Cerebellar cortex (tissue), 1 donor: ENCODE measurements around the gene MAP7.
A peak's percentile ranks its signal among the peaks of the same experiment; 100 is the strongest.
"Not testable (repeated sequence)": the region's sequence is repeated elsewhere in the genome, so short reads cannot be mapped to it uniquely, and the experiment has no call there.

ENCODE experiments used
- DNase-seq: peaks from one replicate; pipeline ENCODE4 v3.0.0-alpha.2; 2015; ENCODE audit warnings: low spot score

MAP7 gene

GRCh38 chr6:136337121-136337520 is 213.1 kb downstream of the MAP7 start:
- DNase-seq: no peak

GRCh38 chr6:136335736-136336363 is 214.4 kb downstream of the MAP7 start:
- peak; percentile 74 for DNase-seq

- no peak for DNase-seq
Measured at GRCh38 chr6:136334853-136335252, 215.4 kb downstream of the MAP7 start.

GRCh38 chr6:136334465-136334846 is 215.8 kb downstream of the MAP7 start:
- DNase-seq: peak; percentile 70

GRCh38 chr6:136333824-136334464 is 216.3 kb downstream of the MAP7 start:
- no peak for DNase-seq

- DNase-seq: no peak
Measured at GRCh38 chr6:136331461-136331860, 218.8 kb downstream of the MAP7 start.

- no peak for DNase-seq
Measured at GRCh38 chr6:136330634-136331033, 219.6 kb downstream of the MAP7 start.

- peak; percentile 53 for DNase-seq
Measured at GRCh38 chr6:136326038-136326553, 224.1 kb downstream of the MAP7 start.

- peak; percentile 64 for DNase-seq
Measured at GRCh38 chr6:136324686-136325380, 225.4 kb downstream of the MAP7 start.

- peak; percentile 91 for DNase-seq
Measured at GRCh38 chr6:136323431-136324112, 226.7 kb downstream of the MAP7 start.

GRCh38 chr6:136319732-136320131 is 230.5 kb downstream of the MAP7 start:
- DNase-seq: no peak

- no peak for DNase-seq
Measured at GRCh38 chr6:136318676-136319075, 231.5 kb downstream of the MAP7 start.

GRCh38 chr6:136317971-136318370 is 232.3 kb downstream of the MAP7 start:
- DNase-seq: no peak

GRCh38 chr6:136317021-136317694 is 233.1 kb downstream of the MAP7 start:
- peak; percentile 79 for DNase-seq

- DNase-seq: no peak
Measured at GRCh38 chr6:136315594-136315993, 234.6 kb downstream of the MAP7 start.

- no peak for DNase-seq
Measured at GRCh38 chr6:136312975-136313374, 237.2 kb downstream of the MAP7 start.

- no peak for DNase-seq
Measured at GRCh38 chr6:136309729-136310311, 240.4 kb downstream of the MAP7 start.

- no peak for DNase-seq
Measured at GRCh38 chr6:136309171-136309570, 241.1 kb downstream of the MAP7 start.

- DNase-seq: not testable (repeated sequence)
Measured at GRCh38 chr6:136308469-136308868, 241.8 kb downstream of the MAP7 start.

- DNase-seq: no peak
Measured at GRCh38 chr6:136307351-136307750, 242.9 kb downstream of the MAP7 start.

GRCh38 chr6:136306466-136306865 is 243.8 kb downstream of the MAP7 start:
- no peak for DNase-seq

- no peak for DNase-seq
Measured at GRCh38 chr6:136304410-136304809, 245.8 kb downstream of the MAP7 start.
